COLO668 (cell line): Measurements from ENCODE around the gene FHOD3.
A peak's percentile ranks its signal among the peaks of the same experiment; 100 is the strongest.

Experiments used
- DNase-seq: peaks from one replicate; lab custom pipeline; 2025; ENCODE audit not compliant: unreplicated experiment; lab: John Stamatoyannopoulos, UW

The FHOD3 gene

DNA sequence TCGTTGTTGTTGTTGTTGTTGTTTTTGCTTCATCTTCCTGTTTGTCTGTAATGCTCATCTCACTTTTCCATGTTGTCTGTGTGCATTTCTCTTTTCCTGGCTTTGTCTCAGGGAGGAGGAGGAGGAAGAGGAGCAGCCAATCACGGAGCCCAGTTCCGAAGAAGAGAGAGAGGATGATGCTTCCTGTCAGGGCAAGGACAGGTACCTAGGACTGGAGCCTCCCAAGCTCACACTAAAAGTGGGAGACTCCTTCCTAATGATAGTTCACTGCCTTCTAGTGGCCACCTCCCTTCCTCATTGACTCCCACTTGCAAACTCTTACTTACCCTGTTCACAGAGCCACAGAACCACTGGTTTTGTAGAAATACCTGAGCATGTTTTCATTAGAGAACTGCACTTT lies 351.7 kb downstream of the FHOD3 start:
- DNase-seq: no peak

DNA sequence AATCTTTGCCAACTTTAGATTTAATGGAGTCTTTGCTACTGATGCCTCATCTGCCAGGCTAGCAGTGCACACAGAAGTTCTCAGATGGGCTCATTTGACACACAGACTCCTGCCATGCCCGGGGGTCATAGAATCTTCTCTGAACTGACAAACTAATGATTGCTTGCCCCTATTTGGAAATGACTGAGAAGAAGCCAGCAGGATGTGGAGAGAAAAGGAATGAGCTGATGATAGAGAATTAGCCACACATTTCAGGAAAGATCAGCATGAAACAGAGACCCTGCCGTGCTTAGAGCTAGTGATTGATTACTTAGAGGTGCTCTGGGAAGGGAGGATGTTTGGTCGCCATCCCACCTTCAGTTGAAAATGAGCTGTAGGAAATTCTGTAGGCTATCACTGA lies 352.8 kb downstream of the FHOD3 start:
- DNase-seq: no peak

DNA sequence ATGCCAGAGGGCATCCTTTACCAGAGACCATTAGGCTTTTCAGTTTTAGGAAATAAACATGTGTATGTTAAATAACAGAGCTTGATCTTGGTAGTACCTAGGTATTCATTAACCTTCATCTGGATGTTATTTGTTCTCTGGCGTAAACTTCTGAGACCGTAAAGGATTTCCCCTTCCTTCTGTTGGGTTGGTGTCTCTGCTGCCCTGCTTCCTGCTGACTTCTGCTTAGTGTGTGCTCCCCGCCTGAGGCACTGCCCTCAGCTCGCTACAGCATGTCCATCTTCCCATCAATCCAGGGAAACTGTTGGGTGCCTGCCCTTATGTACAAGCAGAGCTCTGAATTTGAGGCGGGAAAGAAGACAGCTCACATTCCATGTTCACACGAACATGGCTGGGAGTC lies 353.4 kb downstream of the FHOD3 start:
- DNase-seq: no peak

DNA sequence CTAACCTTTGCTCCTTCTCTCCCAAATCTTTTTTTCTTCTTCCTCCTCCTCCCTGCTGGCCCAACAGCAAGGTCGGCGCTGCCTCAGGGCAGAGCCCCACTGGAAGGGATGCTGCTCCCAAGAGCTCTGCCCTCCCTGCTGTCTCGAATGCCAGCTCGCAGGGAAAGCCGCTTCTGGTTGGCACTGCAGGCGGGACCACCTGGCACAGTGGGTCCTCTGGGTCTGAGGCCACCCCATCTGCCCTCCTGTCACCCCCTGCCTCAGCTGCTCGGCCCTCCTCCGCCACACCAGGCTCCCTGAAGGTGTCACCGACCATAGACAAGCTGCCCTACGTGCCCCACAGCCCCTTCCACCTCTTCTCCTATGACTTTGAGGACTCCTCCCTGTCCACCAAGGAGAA lies 355.0 kb downstream of the FHOD3 start:
- no peak for DNase-seq

DNA sequence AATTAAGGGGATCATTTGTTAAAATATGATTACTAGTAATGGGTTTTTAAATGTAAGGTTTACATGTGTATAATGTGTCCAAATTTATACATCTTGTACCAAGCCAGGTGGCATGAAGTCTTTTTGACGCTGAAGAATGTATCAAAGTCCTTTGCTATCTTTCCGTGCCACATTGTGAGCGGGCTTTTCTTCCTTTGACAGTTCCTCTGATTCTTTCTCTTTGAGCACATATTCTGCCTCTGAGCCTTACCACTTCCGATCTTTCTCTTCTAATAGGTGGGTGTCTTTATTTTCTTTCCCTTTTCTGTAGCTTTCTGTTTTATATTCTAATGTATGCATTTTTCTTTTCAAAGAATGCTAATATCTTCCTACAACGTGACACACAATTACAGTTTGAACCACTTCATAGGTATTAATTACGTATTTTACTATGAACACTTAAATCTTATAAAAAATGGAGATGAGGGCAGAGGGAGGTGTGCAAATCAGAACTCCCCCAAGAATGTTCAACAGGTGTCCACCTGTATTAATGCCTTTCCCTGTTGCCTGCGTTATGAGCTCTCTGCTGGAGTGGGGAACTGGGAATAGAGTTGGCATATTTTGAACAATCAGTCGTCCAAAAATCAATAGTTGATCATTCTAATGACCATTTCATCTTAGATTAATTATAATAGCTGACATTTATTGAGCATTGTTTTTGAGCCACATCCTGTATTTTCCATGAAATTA lies 355.8 kb downstream of the FHOD3 start:
- DNase-seq: no peak

DNA sequence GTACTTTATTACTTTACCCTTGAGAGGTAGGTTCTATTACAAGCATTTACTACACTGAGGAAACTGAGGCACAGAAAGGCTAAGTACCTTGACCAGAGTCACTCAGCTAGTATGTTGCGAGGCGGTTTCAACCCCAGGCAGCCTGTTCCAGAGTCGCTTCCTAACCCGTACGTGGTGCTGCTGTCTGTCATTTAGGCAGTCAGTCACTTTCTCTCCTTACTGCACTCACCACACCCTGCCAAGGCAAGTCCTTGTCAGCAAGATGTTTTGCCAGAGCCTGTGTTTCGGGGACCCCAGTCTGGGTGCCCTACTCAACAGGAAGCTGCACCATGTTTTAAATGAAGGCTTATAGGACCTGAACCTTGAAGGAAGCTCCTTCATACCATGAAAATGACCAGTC lies 356.4 kb downstream of the FHOD3 start:
- DNase-seq: no peak

DNA sequence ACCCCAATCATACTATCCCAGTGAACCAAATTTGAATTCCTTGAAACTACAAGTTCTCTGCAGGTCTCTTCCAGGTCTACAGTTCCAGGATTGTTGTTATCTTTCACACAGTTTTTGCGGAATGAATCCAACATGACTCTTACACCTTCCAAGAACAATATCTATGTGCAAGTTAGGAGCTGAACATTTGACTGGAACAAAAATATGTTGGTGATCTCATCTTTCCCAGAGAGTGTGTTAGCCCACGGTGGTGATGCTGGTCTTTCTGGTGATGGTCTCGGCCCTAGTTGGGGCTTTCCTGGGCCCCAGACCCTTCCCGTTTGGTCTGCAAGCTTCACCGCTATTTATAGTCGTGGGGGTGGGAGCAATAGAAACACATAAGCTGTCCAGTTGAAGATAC lies 357.6 kb downstream of the FHOD3 start:
- DNase-seq: no peak

DNA sequence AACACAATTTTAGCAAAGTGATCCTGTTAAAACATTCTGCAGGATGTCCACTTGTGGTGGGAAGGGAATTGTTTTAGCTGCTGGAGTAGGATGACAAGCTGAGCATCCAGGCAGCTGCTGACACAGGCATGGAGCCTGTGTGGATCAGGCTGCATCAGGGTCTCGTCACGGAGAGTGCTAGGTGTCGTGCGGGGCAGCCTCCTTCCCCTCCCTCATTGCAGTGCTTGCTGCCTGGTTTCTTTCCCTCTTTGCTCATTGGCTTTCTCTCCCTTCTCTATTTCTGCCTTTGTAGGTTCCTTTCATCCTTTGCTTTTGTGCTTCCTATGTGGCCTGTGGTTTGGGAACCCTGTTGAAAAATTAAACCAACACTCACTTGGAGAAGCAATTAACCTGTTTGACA lies 358.4 kb downstream of the FHOD3 start:
- DNase-seq: no peak

DNA sequence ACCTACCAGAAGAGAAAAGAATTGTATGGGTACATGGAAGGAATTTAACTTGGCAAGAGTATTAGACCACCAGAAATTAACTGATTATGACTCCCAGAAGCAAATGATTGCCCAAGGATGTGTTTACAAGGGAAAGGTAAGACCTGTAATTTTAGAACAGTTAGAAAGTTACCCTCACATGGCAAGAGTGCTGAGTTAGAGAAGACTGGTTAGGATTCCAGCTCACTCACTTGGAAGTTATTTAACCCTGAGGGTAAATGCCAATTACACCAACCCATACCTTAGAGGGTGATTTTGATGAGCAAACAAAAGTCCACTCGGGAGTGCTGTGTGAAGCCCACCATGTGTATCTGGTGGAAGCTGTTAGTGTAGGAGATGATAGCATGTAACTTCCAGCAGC lies 361.1 kb downstream of the FHOD3 start:
- DNase-seq: no peak

DNA sequence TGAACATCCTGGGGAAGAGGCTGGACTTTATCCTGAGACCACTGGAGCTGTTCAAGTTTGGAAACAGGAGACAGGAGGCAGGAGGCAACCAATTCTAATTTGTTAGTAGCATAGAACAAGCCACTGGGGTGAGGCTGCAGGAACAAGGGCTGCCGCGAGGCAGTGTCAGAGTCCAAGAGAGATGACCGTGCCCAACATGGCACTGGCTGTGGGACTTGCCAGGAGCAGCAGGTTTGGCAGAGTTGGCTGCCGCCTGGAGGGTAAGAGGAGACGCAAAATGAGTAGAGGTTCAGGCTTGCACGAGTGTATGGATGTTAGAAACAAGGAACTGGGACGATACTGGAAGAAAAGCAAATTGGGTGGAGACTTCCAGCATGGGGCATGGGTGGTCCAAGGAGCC lies 362.8 kb downstream of the FHOD3 start:
- no peak for DNase-seq

DNA sequence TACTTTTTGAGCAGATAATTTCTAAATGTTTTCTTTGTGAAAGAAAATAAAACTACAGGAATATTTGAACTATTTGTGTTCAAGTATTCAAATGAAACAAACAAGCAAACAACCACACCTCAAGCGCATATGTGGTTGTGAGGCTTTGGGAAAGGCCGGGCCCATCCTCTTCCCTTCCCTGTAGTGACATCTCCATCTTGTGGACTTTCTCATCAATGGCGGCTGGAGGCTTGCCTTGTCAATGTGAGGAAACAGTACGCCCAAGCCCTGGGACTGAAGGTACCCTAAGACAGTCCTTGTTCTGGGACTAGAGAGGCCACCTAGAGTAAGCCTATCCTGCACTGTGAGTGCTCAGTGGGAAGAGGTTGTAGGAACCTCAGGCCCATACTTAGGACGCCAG lies 364.5 kb downstream of the FHOD3 start:
- DNase-seq: peak; percentile 27

DNA sequence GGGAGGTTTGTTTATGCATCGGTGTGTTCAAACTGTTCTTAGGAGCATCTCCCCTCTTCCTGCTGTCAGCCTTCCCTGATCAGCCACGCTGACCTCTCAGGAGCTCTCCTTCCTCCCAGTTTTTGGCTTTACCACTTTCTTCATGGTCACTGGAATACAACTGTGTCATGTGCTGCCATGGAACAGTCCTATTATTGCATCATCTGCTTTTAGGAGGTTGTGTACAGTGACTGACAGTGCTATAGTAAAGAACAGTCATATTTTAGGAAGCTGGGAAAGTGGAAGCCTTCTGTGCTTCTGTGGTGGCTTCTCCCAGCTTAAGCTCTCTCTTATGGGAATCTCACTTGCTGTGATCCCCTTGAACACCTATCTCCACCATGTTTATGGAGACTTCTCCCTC lies 365.8 kb downstream of the FHOD3 start:
- DNase-seq: no peak

DNA sequence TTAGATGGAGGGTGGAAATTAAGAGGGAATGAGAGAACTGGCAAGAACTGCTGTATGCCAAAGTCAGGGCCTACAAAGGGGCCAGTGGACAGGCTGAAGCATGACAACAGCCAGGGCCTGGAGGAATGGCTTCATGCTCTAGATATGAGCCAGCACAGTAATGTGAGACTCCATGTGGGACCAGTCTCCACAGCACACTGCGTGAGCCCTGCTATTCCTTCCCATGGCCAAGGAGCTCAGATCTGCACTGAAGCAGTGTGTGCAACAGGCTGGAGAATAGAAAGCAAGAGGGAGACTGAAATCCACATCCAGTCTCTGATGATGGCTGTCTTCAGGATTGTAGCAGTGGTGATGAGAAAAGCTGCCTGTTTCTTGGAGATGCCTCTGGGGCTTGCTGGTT lies 368.4 kb downstream of the FHOD3 start:
- DNase-seq: no peak

DNA sequence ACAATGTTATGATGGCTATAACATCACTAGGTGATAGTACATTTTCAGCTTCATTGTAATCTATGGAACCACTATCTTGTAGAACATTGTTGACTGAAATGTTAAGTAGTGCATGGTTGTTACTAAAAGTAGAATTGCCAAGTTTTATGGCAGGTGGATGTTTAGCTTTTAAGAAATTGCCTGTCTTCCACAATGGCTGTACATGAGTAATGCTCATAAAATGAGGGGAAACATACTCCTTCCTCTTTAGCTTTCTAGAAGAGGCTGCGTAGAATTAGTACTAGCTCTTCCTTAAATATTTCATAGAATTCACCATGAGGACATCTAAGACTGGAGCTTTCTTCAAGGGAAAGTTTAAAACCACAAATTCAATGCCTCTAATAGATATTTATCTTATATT lies 370.3 kb downstream of the FHOD3 start:
- no peak for DNase-seq

DNA sequence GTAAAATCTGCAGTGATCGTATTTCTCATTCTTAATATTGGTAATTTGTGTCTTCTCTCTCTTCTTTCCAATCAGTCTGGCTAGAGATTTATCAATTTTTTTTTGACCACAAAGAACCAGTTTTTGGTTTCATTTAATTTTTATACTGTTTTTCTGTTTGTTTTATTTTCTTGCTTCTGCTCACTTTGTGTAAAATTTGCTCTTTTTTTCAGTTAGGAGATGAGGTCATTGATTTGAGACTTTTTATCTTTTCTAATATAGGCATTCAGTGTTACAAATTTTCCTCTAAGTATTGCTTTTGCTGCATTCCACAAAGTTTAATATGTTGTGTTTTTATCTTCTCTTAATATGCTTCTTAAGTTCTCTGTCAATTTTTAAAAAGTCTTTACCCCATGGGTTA lies 370.8 kb downstream of the FHOD3 start:
- DNase-seq: no peak

DNA sequence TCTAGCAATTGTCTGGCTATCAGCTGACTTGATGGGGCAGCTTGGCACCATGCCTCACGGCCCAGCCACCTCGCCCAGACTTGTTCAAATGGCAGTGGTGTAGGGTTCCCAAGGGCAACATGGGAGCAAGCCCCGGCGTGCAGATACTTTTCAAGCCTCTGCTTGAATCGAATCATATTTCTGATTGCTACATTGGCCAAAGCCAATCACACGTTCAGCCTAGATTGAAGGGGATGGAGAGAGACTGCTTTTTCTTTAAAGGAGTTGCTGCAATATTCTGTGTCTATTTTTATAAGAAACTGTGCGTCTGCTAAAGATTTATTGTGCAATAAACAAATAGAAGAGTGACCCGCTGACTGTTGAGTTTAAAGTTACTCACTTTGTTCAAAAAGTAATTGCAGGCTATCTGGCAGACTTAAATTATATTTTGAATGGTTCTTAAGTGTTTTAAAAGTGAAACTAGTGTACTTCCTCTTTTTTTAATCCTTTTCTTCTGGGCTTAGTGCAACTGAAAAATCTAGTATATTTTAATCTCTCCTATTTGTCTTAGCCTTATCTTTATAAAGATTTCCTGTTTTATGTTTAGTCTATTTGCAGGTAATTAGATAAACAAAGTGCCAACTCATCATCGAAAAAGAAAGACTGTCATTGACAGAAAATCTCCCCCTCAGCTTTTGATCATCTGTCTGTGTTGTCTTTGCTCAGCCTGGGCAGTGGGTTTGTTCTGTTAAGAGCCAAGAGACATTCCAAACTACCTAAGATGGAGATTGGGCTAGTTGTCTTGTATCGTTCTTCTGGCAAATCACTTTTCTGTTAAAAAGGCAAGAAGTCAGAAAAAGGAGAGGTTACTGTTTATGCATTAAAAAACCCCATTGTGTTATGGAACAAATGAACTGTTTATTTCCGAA lies 375.2 kb downstream of the FHOD3 start:
- DNase-seq: peak; percentile 81

DNA sequence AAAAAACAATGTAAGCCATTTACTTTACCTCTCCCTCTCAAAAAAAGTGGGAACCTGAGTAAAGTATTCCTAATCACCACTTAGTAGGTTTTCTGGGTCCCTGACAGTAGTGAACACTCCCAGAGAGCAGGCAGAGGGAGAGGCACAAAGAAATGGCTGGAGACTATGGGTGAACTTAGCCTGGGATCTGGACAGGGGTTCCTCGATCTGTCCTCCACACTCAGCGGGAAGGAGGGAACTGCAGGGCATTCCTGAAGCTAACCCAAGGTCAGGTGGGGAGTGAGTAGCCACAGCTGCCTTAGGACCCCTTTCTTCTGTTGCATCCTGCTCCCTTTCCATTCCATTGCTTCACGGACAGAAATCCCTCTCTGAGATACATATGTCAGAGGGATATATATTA lies 375.9 kb downstream of the FHOD3 start:
- no peak for DNase-seq

DNA sequence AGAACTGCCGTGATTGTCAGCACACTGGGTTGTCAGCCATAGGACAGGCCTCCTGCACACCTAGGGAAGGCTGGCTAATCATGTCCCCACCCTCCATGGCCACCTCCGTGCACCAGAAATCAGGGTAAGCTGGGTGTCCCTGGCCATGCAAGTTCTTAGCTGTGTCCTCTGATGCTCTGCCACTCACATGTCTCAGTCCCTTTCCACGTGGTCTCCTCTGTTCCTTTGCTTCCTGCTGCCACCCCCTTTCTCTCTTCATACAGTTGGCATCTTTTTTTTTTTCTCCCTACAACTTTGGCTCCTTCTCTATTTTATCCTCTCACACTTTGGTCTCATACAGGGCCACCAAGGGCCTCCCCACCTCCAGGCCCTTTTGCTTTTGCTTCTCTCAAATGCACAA lies 377.6 kb downstream of the FHOD3 start:
- DNase-seq: no peak

DNA sequence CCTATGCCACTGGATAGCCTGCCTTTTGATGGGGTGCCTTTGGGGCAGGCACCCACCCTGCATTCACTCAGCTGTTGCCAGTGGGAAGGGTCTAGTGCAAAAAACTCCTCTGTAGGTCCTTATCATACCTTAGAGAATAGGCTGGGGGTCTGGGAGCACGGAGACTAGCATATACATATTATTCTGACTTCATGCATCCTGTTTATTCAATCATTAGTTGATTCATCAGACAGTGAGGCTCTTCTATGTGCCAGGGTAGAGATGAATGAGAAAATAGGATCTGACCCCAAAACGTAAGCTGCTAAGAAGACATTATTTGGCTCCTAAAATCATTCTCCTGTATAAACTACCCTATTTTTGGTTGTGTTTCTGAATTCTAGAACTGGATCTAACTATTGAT lies 378.0 kb downstream of the FHOD3 start:
- no peak for DNase-seq

DNA sequence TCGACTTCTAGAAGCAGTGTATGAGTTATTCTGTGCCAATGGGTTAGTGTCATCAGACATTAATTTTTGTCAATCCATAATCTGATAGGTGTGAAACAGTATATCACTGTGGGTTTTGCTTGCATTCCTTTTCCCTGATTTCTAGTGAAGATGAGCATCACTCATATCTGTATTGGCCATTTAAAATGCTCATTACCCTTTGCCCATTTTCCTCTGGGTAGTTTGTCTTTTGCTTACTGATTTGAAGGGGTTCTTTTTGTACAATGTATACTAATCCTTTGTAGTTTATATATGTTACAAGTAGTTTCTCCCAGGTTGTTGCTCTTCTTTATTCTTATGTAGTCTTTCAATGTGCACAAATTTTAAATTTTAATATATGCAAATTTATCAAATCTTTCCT lies 379.1 kb downstream of the FHOD3 start:
- no peak for DNase-seq

DNA sequence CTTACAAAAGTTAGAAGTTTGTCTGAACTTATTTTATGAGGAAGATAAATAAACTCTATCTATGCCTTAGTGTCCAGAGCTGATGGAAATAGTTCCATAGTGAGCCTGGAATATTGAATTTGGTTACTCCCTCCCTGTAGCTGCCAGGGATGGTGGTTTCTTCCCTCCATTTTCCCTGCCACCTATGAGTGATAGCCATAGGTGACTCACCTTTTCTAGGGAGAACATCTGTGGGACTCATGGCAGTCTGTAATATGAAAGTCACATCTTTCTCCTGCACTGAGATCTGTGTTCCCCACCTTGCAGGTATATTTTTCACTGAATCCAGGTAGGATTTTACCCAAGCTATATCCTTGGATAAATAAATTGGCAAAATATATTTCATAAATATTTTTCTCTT lies 382.5 kb downstream of the FHOD3 start:
- no peak for DNase-seq

DNA sequence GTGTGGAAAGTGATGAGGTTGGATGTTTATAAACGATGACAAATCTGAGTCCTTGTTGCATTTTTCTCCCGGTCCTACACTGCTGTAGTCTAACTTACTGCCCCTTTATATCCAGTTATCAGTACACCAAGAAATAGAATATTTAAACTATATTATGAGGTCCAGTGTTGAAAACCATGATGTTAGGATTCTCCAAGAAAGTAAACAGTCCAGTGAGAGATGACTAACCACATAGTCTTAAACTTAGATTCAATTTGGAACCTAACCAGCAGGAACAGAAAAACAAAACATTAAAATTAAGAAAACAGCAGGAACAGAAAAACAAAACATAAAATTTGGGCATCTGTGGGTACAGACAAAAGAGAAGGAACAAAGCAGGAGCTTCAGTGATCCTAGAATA lies 388.1 kb downstream of the FHOD3 start:
- DNase-seq: no peak
